ENCODE data around the gene PSME3. TPM values are rescaled to one million over a fixed set of nuclear protein-coding genes. Genes with fewer than 3 reads are reported as not detected.
"Not testable (repeated sequence)": the region's sequence is repeated elsewhere in the genome, so short reads cannot be mapped to it uniquely, and the experiment has no call there.

The PSME3 gene
- polyA plus RNA-seq, 3 donors = 97.6 to 99.2 (median 98.5) TPM

GRCh38 chr17:42872251-42872965, 39.2 kb downstream of the PSME3 start:
- no peak for DNase-seq

GRCh38 chr17:42873315-42873714, 40.1 kb downstream of the PSME3 start:
- DNase-seq = no peak

GRCh38 chr17:42873932-42874695, 40.9 kb downstream of the PSME3 start:
- DNase-seq = not testable (repeated sequence)

- DNase-seq = no peak
These were observed 43.8 kb downstream of the PSME3 start for GRCh38 chr17:42877037-42877436.

GRCh38 chr17:42878123-42878880, 45.1 kb downstream of the PSME3 start:
- no peak for DNase-seq

GRCh38 chr17:42878924-42879595, 45.9 kb downstream of the PSME3 start:
- no peak for DNase-seq

- no peak for DNase-seq
These were observed 46.4 kb downstream of the PSME3 start for GRCh38 chr17:42879596-42879985.

GRCh38 chr17:42880776-42881310, 47.6 kb downstream of the PSME3 start:
- no peak for DNase-seq

- not testable (repeated sequence) for DNase-seq
These were observed 48.5 kb downstream of the PSME3 start for GRCh38 chr17:42881706-42882105.

- DNase-seq = no peak
These were observed 49.0 kb downstream of the PSME3 start for GRCh38 chr17:42882166-42882565.

- no peak for DNase-seq
These were observed 50.8 kb downstream of the PSME3 start for GRCh38 chr17:42883802-42884558.

- not testable (repeated sequence) for DNase-seq
These were observed 52.6 kb downstream of the PSME3 start for GRCh38 chr17:42885806-42886205.

- no peak for DNase-seq
These were observed 53.3 kb downstream of the PSME3 start for GRCh38 chr17:42886283-42887176.

- DNase-seq = no peak
These were observed 56.6 kb downstream of the PSME3 start for GRCh38 chr17:42889809-42890208.

- no peak for DNase-seq
These were observed 58.4 kb downstream of the PSME3 start for GRCh38 chr17:42891539-42892152.

GRCh38 chr17:42893359-42893758, 60.2 kb downstream of the PSME3 start:
- no peak for DNase-seq
